ENCODE data around the gene STAC. TPM values are rescaled to one million over a fixed set of nuclear protein-coding genes. Genes with fewer than 3 reads are reported as not detected.

The STAC gene
- total RNA-seq, 1 experiment from 2014 or later = not detected

GRCh38 chr3:36417237-36417636, 36.9 kb downstream of the STAC start:
- no peaks in the 10 kb centered on the region for H3K36me3 ChIP-seq (ENCODE audit: control insufficient read depth, insufficient read depth, low read length)
- no peak for TF ChIP-seq CTCF (IDR thresholded peaks at IDR 0.05; ENCODE audit: insufficient read depth in 1 of 2, low read depth in 1 of 2, low read length in 1 of 2, severe bottlenecking in 1 of 2, unreplicated experiment in 1 of 2)
- H3K4me3 ChIP-seq (ENCODE audit: low read depth, low read length) = no peak overlapping the region
- H3K9me3 ChIP-seq = no peaks in the 10 kb centered on the region
- H3K4me3 Mint-ChIP-seq (ENCODE audit: unreplicated experiment) = no peak overlapping the region
- H3K27me3 Mint-ChIP-seq (ENCODE audit: insufficient read depth, unreplicated experiment) = peaks cover 7% of the 10 kb centered on the region
- no peaks in the 10 kb centered on the region for H3K27me3 ChIP-seq (replicated peaks; ENCODE audit: control insufficient read depth, insufficient read depth, low read length)
- H3K27ac Mint-ChIP-seq (ENCODE audit: unreplicated experiment) = no peak overlapping the region
- no peaks in the 10 kb centered on the region for H3K9me3 Mint-ChIP-seq (ENCODE audit: unreplicated experiment)
- no peaks in the 10 kb centered on the region for H3K4me1 ChIP-seq
- ChIA-PET CTCF (no interaction called here), POLR2A (no interaction called here)
- no peak for DNase-seq
- intact Hi-C loops (cut with micrococcal nuclease; ENCODE audit: unreplicated experiment) = no loop called here
- H3K36me3 Mint-ChIP-seq (ENCODE audit: insufficient read depth, unreplicated experiment) = no peaks in the 10 kb centered on the region
- BruUV-seq (replicated peaks) = no TSS peak
- no peaks in the 10 kb centered on the region for H3K4me1 Mint-ChIP-seq (ENCODE audit: low read depth, unreplicated experiment)

GRCh38 chr3:36418296-36418695, 38.0 kb downstream of the STAC start:
- no peaks in the 10 kb centered on the region for H3K4me1 Mint-ChIP-seq (ENCODE audit: low read depth, unreplicated experiment)
- POLR2A ChIA-PET = no interaction called here
- no peaks in the 10 kb centered on the region for H3K9me3 Mint-ChIP-seq (ENCODE audit: unreplicated experiment)
- Histone ChIP-seq H3K36me3 (ENCODE audit: control insufficient read depth, insufficient read depth, low read length) (no peaks in the 10 kb centered on the region), H3K4me1 (no peaks in the 10 kb centered on the region), H3K9me3 (no peaks in the 10 kb centered on the region), H3K27me3 (replicated peaks; ENCODE audit: control insufficient read depth, insufficient read depth, low read length) (no peaks in the 10 kb centered on the region), H3K4me3 (ENCODE audit: low read depth, low read length) (no peak overlapping the region)
- H3K27me3 Mint-ChIP-seq (ENCODE audit: insufficient read depth, unreplicated experiment) = peaks cover 6% of the 10 kb centered on the region
- BruUV-seq (replicated peaks) = no TSS peak
- H3K36me3 Mint-ChIP-seq (ENCODE audit: insufficient read depth, unreplicated experiment) = no peaks in the 10 kb centered on the region
- intact Hi-C loops (cut with micrococcal nuclease; ENCODE audit: unreplicated experiment) = no loop called here
- CTCF ChIA-PET = no interaction called here
- H3K4me3 Mint-ChIP-seq (ENCODE audit: unreplicated experiment) = no peak overlapping the region
- TF ChIP-seq CTCF (IDR thresholded peaks at IDR 0.05; ENCODE audit: insufficient read depth in 1 of 2, low read depth in 1 of 2, low read length in 1 of 2, severe bottlenecking in 1 of 2, unreplicated experiment in 1 of 2) = no peak
- DNase-seq = no peak
- no peak overlapping the region for H3K27ac Mint-ChIP-seq (ENCODE audit: unreplicated experiment)

DNA sequence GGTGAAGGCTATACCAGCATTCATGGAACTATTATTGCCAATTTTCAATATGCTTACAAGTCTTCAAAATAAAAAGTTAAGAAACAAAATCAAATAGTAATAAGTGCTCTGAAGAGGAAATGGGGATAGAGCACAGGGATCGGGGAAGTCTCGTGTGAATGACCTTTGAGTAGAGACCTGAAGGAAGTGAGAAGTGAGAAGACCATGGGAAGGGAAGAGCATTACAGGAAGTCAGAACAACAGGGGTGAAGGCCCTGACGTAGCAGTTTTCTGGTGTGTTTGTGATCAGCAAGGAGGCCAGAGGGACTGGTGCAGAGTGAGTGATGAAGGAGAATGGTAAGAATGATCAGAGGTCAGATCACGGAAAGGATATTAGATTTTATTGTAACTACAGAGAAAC, 48.1 kb downstream of the STAC start:
- no peaks in the 10 kb centered on the region for H3K9me3 Mint-ChIP-seq (ENCODE audit: unreplicated experiment)
- Histone ChIP-seq H3K9me3 (no peaks in the 10 kb centered on the region), H3K36me3 (ENCODE audit: control insufficient read depth, insufficient read depth, low read length) (no peaks in the 10 kb centered on the region), H3K27me3 (replicated peaks; ENCODE audit: control insufficient read depth, insufficient read depth, low read length) (no peaks in the 10 kb centered on the region; the same call in 1 of the 2 replicates), H3K4me1 (no peaks in the 10 kb centered on the region), H3K4me3 (ENCODE audit: low read depth, low read length) (no peak overlapping the region)
- H3K36me3 Mint-ChIP-seq (ENCODE audit: insufficient read depth, unreplicated experiment) = no peaks in the 10 kb centered on the region
- intact Hi-C loops (cut with micrococcal nuclease; ENCODE audit: unreplicated experiment) = no loop called here
- H3K27ac Mint-ChIP-seq (ENCODE audit: unreplicated experiment) = no peak overlapping the region
- no peaks in the 10 kb centered on the region for H3K4me1 Mint-ChIP-seq (ENCODE audit: low read depth, unreplicated experiment)
- no TSS peak for BruUV-seq (replicated peaks)
- peaks cover 14% of the 10 kb centered on the region for H3K27me3 Mint-ChIP-seq (ENCODE audit: insufficient read depth, unreplicated experiment)
- ChIA-PET POLR2A (no interaction called here), CTCF (no interaction called here)
- no peak for TF ChIP-seq CTCF (IDR thresholded peaks at IDR 0.05; ENCODE audit: insufficient read depth in 1 of 2, low read depth in 1 of 2, low read length in 1 of 2, severe bottlenecking in 1 of 2, unreplicated experiment in 1 of 2)
- no peak overlapping the region for H3K4me3 Mint-ChIP-seq (ENCODE audit: unreplicated experiment)
- DNase-seq = no peak

Measured in Caco-2 (cell line).